HEK293 (cell line): ENCODE measurements around the gene IQCE.
A peak's percentile ranks its signal among the peaks of the same experiment; 100 is the strongest.

Source experiments
- CTCF ChIA-PET: fragments of 350-600 bp; formaldehyde crosslinking; extraction: SDS; loops from one replicate; lab custom pipeline; 2021; ENCODE audit warnings: antibody characterized with exemption; lab: Yijun Ruan, JAX
- POLR2A ChIA-PET: fragments of 300-600 bp; formaldehyde crosslinking; extraction: SDS; loops from one replicate; lab custom pipeline; 2020; ENCODE audit warnings: antibody characterized with exemption, inconsistent platforms; lab: Yijun Ruan, JAX
- H3K27ac ChIP-seq: fragments of 200-500 bp; sonication (Bioruptor generic); 2 replicates; pipeline ENCODE4 v1.5.1; 2014; ENCODE audit warnings: low read depth, low read length, control low read depth, inconsistent platforms; ENCODE audit errors: extremely low read depth
- H3K36me3 ChIP-seq, 2 experiments: fragments of 200-500 bp in 1 of 2; sonication (Bioruptor generic) in 1 of 2; 1 replicate in 1 of 2; 2 replicates in 1 of 2; pipeline ENCODE4 v1.5.1; 2014 to 2017; ENCODE audit warnings: inconsistent platforms in 2 of 2, low read length in 2 of 2; ENCODE audit not compliant: control insufficient read depth in 2 of 2, insufficient read depth in 1 of 2
- H3K4me1 ChIP-seq: fragments of 200-500 bp; sonication (Bioruptor generic); 2 replicates; pipeline ENCODE4 v1.5.1; 2014; ENCODE audit warnings: mild to moderate bottlenecking, low read length, inconsistent platforms; ENCODE audit not compliant: control insufficient read depth, insufficient read depth
- H3K4me3 ChIP-seq: 2 replicates; pipeline ENCODE4 v1.5.1; 2011; ENCODE audit warnings: low read depth, mild to moderate bottlenecking, control low read depth, low read length, moderate library complexity
- H3K9me3 ChIP-seq: fragments of 200-500 bp; sonication (Bioruptor generic); 2 replicates; pipeline ENCODE4 v1.5.1; 2014; ENCODE audit warnings: low read depth, low read length, inconsistent platforms; ENCODE audit not compliant: control insufficient read depth, insufficient read depth
- GFI1B ChIP-seq: fragments of 450-650 bp; formaldehyde crosslinking; IDR thresholded peaks from 2 replicates; pipeline ENCODE4 v1.5.1; 2016; ENCODE audit warnings: missing biosample characterization, missing genetic modification characterization
- SP3 ChIP-seq: fragments of 450-650 bp; formaldehyde crosslinking; IDR thresholded peaks from 2 replicates; pipeline ENCODE4 v1.5.1; 2016; ENCODE audit warnings: missing biosample characterization, missing genetic modification characterization
- ZNF169 ChIP-seq: fragments of 450-650 bp; formaldehyde crosslinking; IDR thresholded peaks from 2 replicates; pipeline ENCODE4 v1.5.1; 2016; ENCODE audit warnings: missing biosample characterization, missing genetic modification characterization
- ZNF239 ChIP-seq: fragments of 450-650 bp; formaldehyde crosslinking; IDR thresholded peaks from 2 replicates; pipeline ENCODE4 v1.5.1; 2016; ENCODE audit warnings: missing biosample characterization, missing genetic modification characterization
- ZNF600 ChIP-seq: fragments of 450-650 bp; formaldehyde crosslinking; IDR thresholded peaks from 2 replicates; pipeline ENCODE4 v1.5.1; 2016; ENCODE audit warnings: missing biosample characterization, missing genetic modification characterization
- ZNF626 ChIP-seq: fragments of 450-650 bp; sonication (Bioruptor Pico); formaldehyde crosslinking; IDR thresholded peaks from 2 replicates; pipeline ENCODE4 v1.5.1; 2018; ENCODE audit warnings: missing biosample characterization, missing genetic modification characterization, inconsistent platforms
- ZNF629 ChIP-seq: fragments of 450-650 bp; formaldehyde crosslinking; IDR thresholded peaks from 2 replicates; pipeline ENCODE4 v1.5.1; 2017; ENCODE audit warnings: missing biosample characterization, missing genetic modification characterization
- ZNF777 ChIP-seq: fragments of 450-650 bp; formaldehyde crosslinking; IDR thresholded peaks from 2 replicates; pipeline ENCODE4 v1.5.1; 2017; ENCODE audit warnings: missing biosample characterization, missing genetic modification characterization, borderline replicate concordance
- TF ChIP-seq, protein P1 (sequence below): fragments of 450-650 bp; formaldehyde crosslinking; IDR thresholded peaks from 2 replicates; pipeline ENCODE4 v1.5.1; 2016; ENCODE audit warnings: missing biosample characterization, missing genetic modification characterization
- TF ChIP-seq, protein P2 (sequence below): fragments of 450-650 bp; formaldehyde crosslinking; optimal IDR thresholded peaks from 2 replicates; pipeline ENCODE3; 2016; ENCODE audit warnings: missing biosample characterization, mild to moderate bottlenecking, missing genetic modification characterization
- TF ChIP-seq, protein P3 (sequence below): fragments of 450-650 bp; formaldehyde crosslinking; IDR thresholded peaks from 2 replicates; pipeline ENCODE4 v1.5.1; 2016; ENCODE audit warnings: missing biosample characterization, missing genetic modification characterization
- TF ChIP-seq, protein P4 (sequence below): fragments of 450-650 bp; IDR thresholded peaks from 2 replicates; pipeline ENCODE4 v1.5.1; 2018; ENCODE audit warnings: missing biosample characterization, missing genetic modification characterization
- TF ChIP-seq, protein P5 (sequence below): fragments of 450-650 bp; formaldehyde crosslinking; IDR thresholded peaks from 2 replicates; pipeline ENCODE4 v1.5.1; 2016; ENCODE audit warnings: missing biosample characterization, missing genetic modification characterization, low read depth

IQCE gene

DNA sequence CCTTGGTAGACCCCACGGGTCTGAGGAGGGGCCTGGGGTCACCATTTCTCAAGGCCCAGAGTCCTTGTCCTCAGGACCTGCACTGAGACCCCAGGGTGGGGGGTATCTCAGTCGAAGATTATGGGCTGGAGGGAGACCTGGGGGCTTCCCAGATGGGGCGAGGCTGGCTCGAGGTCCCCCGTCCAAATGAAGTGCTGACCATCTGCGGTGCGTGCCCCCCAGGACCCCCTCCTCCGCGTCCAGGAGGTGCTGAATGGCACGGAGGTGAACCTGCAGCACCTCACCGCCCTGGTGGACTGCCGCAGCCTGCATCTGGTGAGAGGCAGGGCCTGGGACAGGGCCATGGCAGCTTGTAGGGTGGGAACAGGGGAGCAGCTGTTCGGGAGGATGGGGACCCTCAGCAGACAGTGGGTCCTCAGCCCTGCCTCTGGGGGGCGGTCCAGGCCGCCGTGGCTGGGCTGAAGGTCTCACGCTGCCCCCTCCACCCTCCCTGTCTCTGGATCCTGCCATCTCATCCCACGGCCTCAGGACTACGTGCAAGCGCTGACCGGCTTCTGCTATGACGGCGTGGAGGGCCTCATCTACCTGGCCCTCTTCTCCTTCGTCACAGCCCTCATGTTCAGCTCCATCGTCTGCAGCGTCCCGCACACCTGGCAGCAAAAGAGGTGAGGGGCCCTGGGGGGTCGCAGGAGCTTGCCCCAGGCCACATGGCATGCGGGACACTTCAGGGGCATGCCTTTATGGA is 97.3 kb downstream of the IQCE start (continued):
- TF ChIP-seq, protein P1, sequence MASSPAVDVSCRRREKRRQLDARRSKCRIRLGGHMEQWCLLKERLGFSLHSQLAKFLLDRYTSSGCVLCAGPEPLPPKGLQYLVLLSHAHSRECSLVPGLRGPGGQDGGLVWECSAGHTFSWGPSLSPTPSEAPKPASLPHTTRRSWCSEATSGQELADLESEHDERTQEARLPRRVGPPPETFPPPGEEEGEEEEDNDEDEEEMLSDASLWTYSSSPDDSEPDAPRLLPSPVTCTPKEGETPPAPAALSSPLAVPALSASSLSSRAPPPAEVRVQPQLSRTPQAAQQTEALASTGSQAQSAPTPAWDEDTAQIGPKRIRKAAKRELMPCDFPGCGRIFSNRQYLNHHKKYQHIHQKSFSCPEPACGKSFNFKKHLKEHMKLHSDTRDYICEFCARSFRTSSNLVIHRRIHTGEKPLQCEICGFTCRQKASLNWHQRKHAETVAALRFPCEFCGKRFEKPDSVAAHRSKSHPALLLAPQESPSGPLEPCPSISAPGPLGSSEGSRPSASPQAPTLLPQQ (tag by site-specific recombination): no peak
- TF ChIP-seq, protein P2, sequence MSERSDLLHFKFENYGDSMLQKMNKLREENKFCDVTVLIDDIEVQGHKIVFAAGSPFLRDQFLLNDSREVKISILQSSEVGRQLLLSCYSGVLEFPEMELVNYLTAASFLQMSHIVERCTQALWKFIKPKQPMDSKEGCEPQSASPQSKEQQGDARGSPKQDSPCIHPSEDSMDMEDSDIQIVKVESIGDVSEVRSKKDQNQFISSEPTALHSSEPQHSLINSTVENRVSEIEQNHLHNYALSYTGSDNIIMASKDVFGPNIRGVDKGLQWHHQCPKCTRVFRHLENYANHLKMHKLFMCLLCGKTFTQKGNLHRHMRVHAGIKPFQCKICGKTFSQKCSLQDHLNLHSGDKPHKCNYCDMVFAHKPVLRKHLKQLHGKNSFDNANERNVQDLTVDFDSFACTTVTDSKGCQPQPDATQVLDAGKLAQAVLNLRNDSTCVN (tag by site-specific recombination): no peak
- no peak for TF ChIP-seq GFI1B (tag by site-specific recombination)
- TF ChIP-seq, all 188 proteins: peak for 0

DNA sequence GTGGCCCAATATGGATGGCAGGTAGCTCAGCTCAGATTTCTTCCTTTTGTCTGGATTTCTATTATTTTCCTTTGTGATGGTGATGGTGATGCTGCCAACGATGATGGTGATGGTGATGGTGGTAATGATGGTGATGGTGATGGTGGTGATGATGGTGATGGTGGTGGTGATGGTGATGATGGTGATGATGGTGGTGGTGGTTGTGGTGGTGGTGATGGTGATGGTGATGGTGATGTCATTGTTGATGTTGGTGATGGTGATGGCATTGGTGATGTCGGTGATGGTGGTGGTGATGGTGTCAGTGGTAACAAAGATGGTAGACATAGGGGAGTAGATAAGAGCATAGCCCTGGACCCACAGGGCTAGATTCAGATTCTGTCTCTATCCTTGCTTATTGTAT is 98.4 kb downstream of the IQCE start:
- Histone ChIP-seq H3K27ac (no peak overlapping the region), H3K36me3 (peaks cover 0 to 45% of the 10 kb centered on the region in 2 experiments; a peak in 1 of 3 replicates), H3K4me3 (no peak overlapping the region), H3K4me1 (no peaks in the 10 kb centered on the region), H3K9me3 (no peaks in the 10 kb centered on the region)
- POLR2A ChIA-PET: no interaction called here
- CTCF ChIA-PET: interaction anchor here (0.7 kb wide), 1 partner anchor 1155 kb away, joined by 5 read pairs; no protein-coding TSS in a partner anchor
- TF ChIP-seq ZNF626 (tag by site-specific recombination) (no peak), ZNF777 (tag by site-specific recombination) (0 out of 2 replicates have a peak, but pooled peaks have one; percentile 14), SP3 (tag by site-specific recombination) (no peak), ZNF239 (tag by site-specific recombination) (0 out of 2 replicates have a peak, but pooled peaks have one; percentile 22), ZNF629 (tag by site-specific recombination) (peak; percentile 59; the same call in 1 of the 2 replicates), ZNF600 (0 out of 2 replicates have a peak, but pooled peaks have one; percentile 18), ZNF169 (tag by site-specific recombination) (0 out of 2 replicates have a peak, but pooled peaks have one; percentile 24)
- TF ChIP-seq, protein P3, sequence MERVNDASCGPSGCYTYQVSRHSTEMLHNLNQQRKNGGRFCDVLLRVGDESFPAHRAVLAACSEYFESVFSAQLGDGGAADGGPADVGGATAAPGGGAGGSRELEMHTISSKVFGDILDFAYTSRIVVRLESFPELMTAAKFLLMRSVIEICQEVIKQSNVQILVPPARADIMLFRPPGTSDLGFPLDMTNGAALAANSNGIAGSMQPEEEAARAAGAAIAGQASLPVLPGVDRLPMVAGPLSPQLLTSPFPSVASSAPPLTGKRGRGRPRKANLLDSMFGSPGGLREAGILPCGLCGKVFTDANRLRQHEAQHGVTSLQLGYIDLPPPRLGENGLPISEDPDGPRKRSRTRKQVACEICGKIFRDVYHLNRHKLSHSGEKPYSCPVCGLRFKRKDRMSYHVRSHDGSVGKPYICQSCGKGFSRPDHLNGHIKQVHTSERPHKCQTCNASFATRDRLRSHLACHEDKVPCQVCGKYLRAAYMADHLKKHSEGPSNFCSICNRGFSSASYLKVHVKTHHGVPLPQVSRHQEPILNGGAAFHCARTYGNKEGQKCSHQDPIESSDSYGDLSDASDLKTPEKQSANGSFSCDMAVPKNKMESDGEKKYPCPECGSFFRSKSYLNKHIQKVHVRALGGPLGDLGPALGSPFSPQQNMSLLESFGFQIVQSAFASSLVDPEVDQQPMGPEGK (tag by site-specific recombination): peak; percentile 20; the same call in 1 of the 2 replicates
- TF ChIP-seq, protein P4, sequence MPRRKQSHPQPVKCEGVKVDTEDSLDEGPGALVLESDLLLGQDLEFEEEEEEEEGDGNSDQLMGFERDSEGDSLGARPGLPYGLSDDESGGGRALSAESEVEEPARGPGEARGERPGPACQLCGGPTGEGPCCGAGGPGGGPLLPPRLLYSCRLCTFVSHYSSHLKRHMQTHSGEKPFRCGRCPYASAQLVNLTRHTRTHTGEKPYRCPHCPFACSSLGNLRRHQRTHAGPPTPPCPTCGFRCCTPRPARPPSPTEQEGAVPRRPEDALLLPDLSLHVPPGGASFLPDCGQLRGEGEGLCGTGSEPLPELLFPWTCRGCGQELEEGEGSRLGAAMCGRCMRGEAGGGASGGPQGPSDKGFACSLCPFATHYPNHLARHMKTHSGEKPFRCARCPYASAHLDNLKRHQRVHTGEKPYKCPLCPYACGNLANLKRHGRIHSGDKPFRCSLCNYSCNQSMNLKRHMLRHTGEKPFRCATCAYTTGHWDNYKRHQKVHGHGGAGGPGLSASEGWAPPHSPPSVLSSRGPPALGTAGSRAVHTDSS (tag by site-specific recombination): peak; percentile 91
- TF ChIP-seq, protein P5, sequence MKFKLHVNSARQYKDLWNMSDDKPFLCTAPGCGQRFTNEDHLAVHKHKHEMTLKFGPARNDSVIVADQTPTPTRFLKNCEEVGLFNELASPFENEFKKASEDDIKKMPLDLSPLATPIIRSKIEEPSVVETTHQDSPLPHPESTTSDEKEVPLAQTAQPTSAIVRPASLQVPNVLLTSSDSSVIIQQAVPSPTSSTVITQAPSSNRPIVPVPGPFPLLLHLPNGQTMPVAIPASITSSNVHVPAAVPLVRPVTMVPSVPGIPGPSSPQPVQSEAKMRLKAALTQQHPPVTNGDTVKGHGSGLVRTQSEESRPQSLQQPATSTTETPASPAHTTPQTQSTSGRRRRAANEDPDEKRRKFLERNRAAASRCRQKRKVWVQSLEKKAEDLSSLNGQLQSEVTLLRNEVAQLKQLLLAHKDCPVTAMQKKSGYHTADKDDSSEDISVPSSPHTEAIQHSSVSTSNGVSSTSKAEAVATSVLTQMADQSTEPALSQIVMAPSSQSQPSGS (tag by site-specific recombination): peak; percentile 92
